Measurements from ENCODE around the gene ST6GALNAC3.
"Not testable (repeated sequence)": the region's sequence is repeated elsewhere in the genome, so short reads cannot be mapped to it uniquely, and the experiment has no call there.

ST6GALNAC3 gene

GRCh38 chr1:76191561-76191960 lies 117.0 kb downstream of the ST6GALNAC3 start:
- no peak for DNase-seq (ENCODE audit: low read depth)

GRCh38 chr1:76198452-76198851 lies 123.9 kb downstream of the ST6GALNAC3 start:
- no peak for DNase-seq (ENCODE audit: low read depth)

GRCh38 chr1:76202670-76203069 lies 128.1 kb downstream of the ST6GALNAC3 start:
- no peak for DNase-seq (ENCODE audit: low read depth)

GRCh38 chr1:76203127-76203526 lies 128.6 kb downstream of the ST6GALNAC3 start:
- no peak for DNase-seq (ENCODE audit: low read depth)

- DNase-seq (ENCODE audit: low read depth): no peak
These were observed 134.7 kb downstream of the ST6GALNAC3 start for GRCh38 chr1:76209238-76209637.

GRCh38 chr1:76209648-76210047 lies 135.1 kb downstream of the ST6GALNAC3 start:
- DNase-seq (ENCODE audit: low read depth): no peak

GRCh38 chr1:76210160-76210559 lies 135.6 kb downstream of the ST6GALNAC3 start:
- no peak for DNase-seq (ENCODE audit: low read depth)

GRCh38 chr1:76218888-76219287 lies 144.3 kb downstream of the ST6GALNAC3 start:
- DNase-seq (ENCODE audit: low read depth): no peak

- no peak for DNase-seq (ENCODE audit: low read depth)
These were observed 144.8 kb downstream of the ST6GALNAC3 start for GRCh38 chr1:76219366-76219818.

GRCh38 chr1:76224752-76225151 lies 150.2 kb downstream of the ST6GALNAC3 start:
- DNase-seq (ENCODE audit: low read depth): no peak

GRCh38 chr1:76225526-76225925 lies 151.0 kb downstream of the ST6GALNAC3 start:
- DNase-seq (ENCODE audit: low read depth): no peak

GRCh38 chr1:76227621-76228020 lies 153.1 kb downstream of the ST6GALNAC3 start:
- DNase-seq (ENCODE audit: low read depth): no peak

GRCh38 chr1:76229279-76230005 lies 154.9 kb downstream of the ST6GALNAC3 start:
- no peak for DNase-seq (ENCODE audit: low read depth)

- no peak for DNase-seq (ENCODE audit: low read depth)
These were observed 156.3 kb downstream of the ST6GALNAC3 start for GRCh38 chr1:76230842-76231281.

GRCh38 chr1:76231320-76231719 lies 156.8 kb downstream of the ST6GALNAC3 start:
- no peak for DNase-seq (ENCODE audit: low read depth)

GRCh38 chr1:76232666-76233065 lies 158.1 kb downstream of the ST6GALNAC3 start:
- DNase-seq (ENCODE audit: low read depth): no peak

GRCh38 chr1:76234061-76234460 lies 159.5 kb downstream of the ST6GALNAC3 start:
- no peak for DNase-seq (ENCODE audit: low read depth)

- no peak for DNase-seq (ENCODE audit: low read depth)
These were observed 162.7 kb downstream of the ST6GALNAC3 start for GRCh38 chr1:76237211-76237610.

- no peak for DNase-seq (ENCODE audit: low read depth)
These were observed 163.6 kb downstream of the ST6GALNAC3 start for GRCh38 chr1:76238094-76238628.

GRCh38 chr1:76239470-76239918 lies 164.9 kb downstream of the ST6GALNAC3 start:
- no peak for DNase-seq (ENCODE audit: low read depth)

GRCh38 chr1:76240316-76240715 lies 165.8 kb downstream of the ST6GALNAC3 start:
- no peak for DNase-seq (ENCODE audit: low read depth)

- not testable (repeated sequence) for DNase-seq (ENCODE audit: low read depth)
These were observed 168.0 kb downstream of the ST6GALNAC3 start for GRCh38 chr1:76242587-76242986.

- DNase-seq (ENCODE audit: low read depth): no peak
These were observed 172.8 kb downstream of the ST6GALNAC3 start for GRCh38 chr1:76247261-76247852.
